GM23248 (cell line): Measurements from ENCODE around the gene MARCO. TPM values are rescaled to one million over a fixed set of nuclear protein-coding genes. Genes with fewer than 3 reads are reported as not detected.

ENCODE experiments used
- DNase-seq: peaks from one replicate; pipeline ENCODE4 v3.0.0-alpha.2; 2015
- H2AFZ ChIP-seq: fragments of 200-600 bp; sonication (generic); 2 replicates; pipeline ENCODE4 v1.6.1; 2016; ENCODE audit warnings: antibody characterized with exemption
- H3F3A ChIP-seq: fragments of 200-600 bp; sonication (generic); 2 replicates; pipeline ENCODE4 v1.6.1; 2016; ENCODE audit warnings: mild to moderate bottlenecking, antibody characterized with exemption, mixed run types; ENCODE audit not compliant: insufficient read depth
- H3K27ac ChIP-seq: fragments of 200-600 bp; sonication (generic); 2 replicates; pipeline ENCODE4 v1.5.1; 2016; ENCODE audit warnings: mild to moderate bottlenecking
- H3K27me3 ChIP-seq: fragments of 200-600 bp; sonication (generic); replicated peaks from 2 replicates; pipeline ENCODE4 v1.6.1; 2016; ENCODE audit warnings: mild to moderate bottlenecking; ENCODE audit not compliant: insufficient read depth
- H3K36me3 ChIP-seq: fragments of 200-600 bp; sonication (generic); 2 replicates; pipeline ENCODE4 v1.6.1; 2016; ENCODE audit warnings: low read depth, mild to moderate bottlenecking
- H3K4me1 ChIP-seq: fragments of 200-600 bp; sonication (generic); 2 replicates; pipeline ENCODE4 v1.6.1; 2016; ENCODE audit warnings: mild to moderate bottlenecking; ENCODE audit not compliant: insufficient read depth
- H3K4me2 ChIP-seq: fragments of 200-600 bp; sonication (generic); one replicate; pipeline ENCODE4 v1.6.1; 2016; ENCODE audit warnings: mild to moderate bottlenecking; ENCODE audit not compliant: unreplicated experiment
- H3K4me3 ChIP-seq: fragments of 200-600 bp; sonication (generic); 2 replicates; pipeline ENCODE4 v1.5.1; 2016; ENCODE audit warnings: mild to moderate bottlenecking
- H3K79me2 ChIP-seq: fragments of 200-600 bp; sonication (generic); 2 replicates; pipeline ENCODE4 v1.6.1; 2016; ENCODE audit warnings: mild to moderate bottlenecking; ENCODE audit not compliant: insufficient read depth
- H3K9ac ChIP-seq: fragments of 200-600 bp; sonication (generic); 2 replicates; pipeline ENCODE4 v1.6.1; 2016; ENCODE audit warnings: mild to moderate bottlenecking
- H3K9me2 ChIP-seq: fragments of 200-600 bp; sonication (generic); 2 replicates; pipeline ENCODE4 v1.6.1; 2016; ENCODE audit warnings: mixed run types, mild to moderate bottlenecking, moderate library complexity; ENCODE audit not compliant: insufficient read depth
- H3K9me3 ChIP-seq: fragments of 200-600 bp; sonication (generic); one replicate; pipeline ENCODE4 v1.6.1; 2017; ENCODE audit warnings: low read depth
- H4K20me1 ChIP-seq: fragments of 200-600 bp; sonication (generic); 2 replicates; pipeline ENCODE4 v1.6.0; 2016; ENCODE audit not compliant: insufficient read depth
- EZH2 ChIP-seq: fragments of 200-600 bp; sonication (generic); IDR thresholded peaks from 2 replicates; pipeline ENCODE4 v1.6.1; 2018; ENCODE audit warnings: antibody characterized with exemption, mild to moderate bottlenecking; ENCODE audit not compliant: insufficient read depth, poor library complexity, severe bottlenecking
- EZH2phosphoT487 ChIP-seq: fragments of 200-600 bp; sonication (generic); IDR thresholded peaks from 2 replicates; pipeline ENCODE4 v1.6.1; 2018; ENCODE audit warnings: antibody characterized with exemption, moderate library complexity, mild to moderate bottlenecking, low read depth; ENCODE audit not compliant: insufficient read depth
- WGBS, 2 experiments: methylation state at CpG; one replicate each; pipeline ENCODE4 v1.1.6; 2015 to 2017; ENCODE audit warnings: low lambda C conversion rate in 2 of 2, low coverage in 1 of 2; ENCODE audit errors: missing lambda C conversion rate in 2 of 2; 5-methylcytosine and 5-hydroxymethylcytosine counted together
- in situ Hi-C: fragments of 300-500 bp; cut with MboI; formaldehyde crosslinking; loops from 2 replicates; pipeline ENCODE4 v1.15.0; 2020
- polyA plus RNA-seq: library from polyadenylated mRNA; unstranded; fragments of >200 nt; fragmentation: Nextera tagmentation; extraction: Ambion mirVana; gene quantifications from 2 replicates; pipeline ENCODE4 v1.2.1, GENCODE V29; 2016
- total RNA-seq: library from RNA; depleted of rRNA; stranded (reverse); fragments of >200 nt; shearing (Covaris generic); gene quantifications from 2 replicates; pipeline ENCODE4 v1.2.3, GENCODE V29; 2014

MARCO gene
- total and polyA plus RNA-seq, 2 experiments from 2014 or later: not detected

DNA sequence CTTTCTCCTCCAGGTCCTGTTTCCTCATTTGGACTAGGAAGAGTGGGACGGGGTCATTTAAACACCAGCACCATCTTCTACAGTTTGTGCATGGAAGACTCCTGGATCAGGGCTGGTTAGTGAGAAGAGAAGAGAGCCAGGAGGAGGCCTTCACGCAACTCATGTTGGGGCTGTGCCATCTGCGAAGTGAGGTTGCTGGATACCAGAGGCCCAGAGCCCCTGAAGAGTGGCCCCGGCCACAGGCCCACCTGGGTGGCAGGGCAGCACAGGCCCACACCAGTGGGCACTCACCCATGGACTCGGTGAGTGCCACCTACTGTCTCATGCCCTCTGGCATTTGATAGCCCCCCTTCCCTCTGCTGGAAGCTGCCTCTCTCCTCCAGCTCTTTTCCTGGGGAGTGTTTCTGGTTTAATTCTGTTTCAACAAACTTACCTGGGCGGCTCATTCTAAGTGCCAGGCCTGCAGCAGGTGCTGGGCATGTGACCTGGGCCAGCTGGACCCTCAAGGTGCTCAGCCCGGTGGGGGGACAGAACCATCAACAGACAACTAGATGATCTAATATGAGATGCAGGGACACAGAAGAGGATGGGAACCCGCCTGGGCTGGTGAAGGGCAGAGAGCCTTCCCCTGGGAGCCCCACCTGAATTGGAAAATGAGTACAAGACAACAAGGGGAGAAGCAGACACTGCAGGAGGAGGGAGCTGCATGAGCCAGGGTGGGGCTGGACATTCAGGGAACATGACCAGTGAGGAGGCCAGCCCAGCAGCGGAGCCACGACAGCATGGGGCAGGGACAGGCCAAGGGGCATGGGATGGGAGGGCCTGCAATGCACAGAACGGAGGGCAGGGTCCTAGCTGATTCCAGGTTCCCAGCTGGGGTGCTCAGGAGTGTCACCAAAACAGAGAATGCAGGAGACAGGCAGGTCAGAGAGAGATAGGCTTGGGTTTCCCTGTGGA lies 70.6 kb downstream of the MARCO start:
- H3K9me2 ChIP-seq: no peaks in the 10 kb centered on the region
- no peak for DNase-seq
- TF ChIP-seq EZH2 (no peak), EZH2phosphoT487 (no peak)
- no peaks in the 10 kb centered on the region for H3K4me1 ChIP-seq
- in situ Hi-C loops: no loop called here
- no peak overlapping the region for H3K4me2 ChIP-seq
- no peaks in the 10 kb centered on the region for H3K36me3 ChIP-seq
- no peak overlapping the region for H3K9ac ChIP-seq
- no peak overlapping the region for H2AFZ ChIP-seq
- no peaks in the 10 kb centered on the region for H3K79me2 ChIP-seq
- H3K27ac ChIP-seq: no peak overlapping the region
- peaks cover 66% of the 10 kb centered on the region for H3K27me3 ChIP-seq
- 64 to 67% methylated on average over 11 of the region's 11 CpGs for WGBS, 2 experiments
- H3K4me3 ChIP-seq: no peak overlapping the region
- H3K9me3 ChIP-seq: no peaks in the 10 kb centered on the region
- no peaks in the 10 kb centered on the region for H4K20me1 ChIP-seq
- no peaks in the 10 kb centered on the region for H3F3A ChIP-seq

DNA sequence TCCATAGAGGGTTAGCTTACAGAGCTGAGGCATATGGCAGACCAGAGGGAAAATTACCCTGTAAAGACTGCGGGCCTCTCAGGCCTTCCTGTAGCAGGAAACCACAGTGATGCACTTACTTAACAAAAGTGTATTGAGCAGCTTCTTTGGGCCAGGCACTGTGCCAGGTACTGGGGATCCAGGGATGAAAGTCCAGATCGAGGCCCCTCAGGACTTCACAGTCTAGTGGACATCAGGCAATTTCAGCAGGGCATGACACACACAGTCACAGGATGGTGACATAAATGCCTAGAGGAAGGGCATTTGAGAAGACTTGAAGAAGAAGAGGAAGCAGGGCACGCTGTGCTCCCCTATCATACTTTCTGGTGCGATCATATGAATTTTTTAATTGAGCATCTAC lies 71.7 kb downstream of the MARCO start:
- in situ Hi-C loops: no loop called here
- H3K79me2 ChIP-seq: no peaks in the 10 kb centered on the region
- no peak overlapping the region for H2AFZ ChIP-seq
- H3K4me2 ChIP-seq: no peak overlapping the region
- no peaks in the 10 kb centered on the region for H3K9me2 ChIP-seq
- no peaks in the 10 kb centered on the region for H3K9me3 ChIP-seq
- H3K27ac ChIP-seq: no peak overlapping the region
- no peaks in the 10 kb centered on the region for H3K36me3 ChIP-seq
- no peak for DNase-seq
- no peaks in the 10 kb centered on the region for H3K4me1 ChIP-seq
- H3K4me3 ChIP-seq: no peak overlapping the region
- no peak overlapping the region for H3K9ac ChIP-seq
- no peaks in the 10 kb centered on the region for H3F3A ChIP-seq
- H4K20me1 ChIP-seq: no peaks in the 10 kb centered on the region
- 74 to 81% methylated on average over 4 of the region's 4 CpGs for WGBS, 2 experiments
- TF ChIP-seq EZH2phosphoT487: no peak
- no peak for TF ChIP-seq EZH2
- peaks cover 62% of the 10 kb centered on the region for H3K27me3 ChIP-seq

GRCh38 chr2:119015845-119016244 lies 73.9 kb downstream of the MARCO start:
- Histone ChIP-seq H2AFZ (no peak overlapping the region), H4K20me1 (no peaks in the 10 kb centered on the region), H3K79me2 (no peaks in the 10 kb centered on the region), H3K27ac (no peak overlapping the region), H3K4me2 (no peak overlapping the region), H3K4me3 (no peak overlapping the region), H3K9me2 (no peaks in the 10 kb centered on the region), H3K36me3 (no peaks in the 10 kb centered on the region), H3K4me1 (no peaks in the 10 kb centered on the region), H3K9ac (no peak overlapping the region), H3K9me3 (no peaks in the 10 kb centered on the region), H3F3A (no peaks in the 10 kb centered on the region), H3K27me3 (peaks cover 43% of the 10 kb centered on the region)
- in situ Hi-C loops: no loop called here
- 21 to 26% methylated on average over 13 of the region's 13 CpGs for WGBS, 2 experiments
- no peak for DNase-seq
- TF ChIP-seq EZH2 (no peak), EZH2phosphoT487 (no peak)

GRCh38 chr2:119019521-119019920 lies 77.5 kb downstream of the MARCO start:
- Histone ChIP-seq H3K9me2 (no peaks in the 10 kb centered on the region), H3K27me3 (peaks cover 31% of the 10 kb centered on the region), H3F3A (no peaks in the 10 kb centered on the region), H3K9ac (no peak overlapping the region), H4K20me1 (no peaks in the 10 kb centered on the region), H3K36me3 (no peaks in the 10 kb centered on the region), H2AFZ (no peak overlapping the region), H3K4me2 (no peak overlapping the region), H3K4me1 (no peaks in the 10 kb centered on the region), H3K4me3 (no peak overlapping the region), H3K27ac (no peak overlapping the region), H3K79me2 (no peaks in the 10 kb centered on the region), H3K9me3 (no peaks in the 10 kb centered on the region)
- TF ChIP-seq EZH2 (no peak), EZH2phosphoT487 (no peak)
- no peak for DNase-seq
- in situ Hi-C loops: no loop called here
